OCI-LY7 (cell line): ENCODE data around the gene ABHD15. TPM values are rescaled to one million over a fixed set of nuclear protein-coding genes. Genes with fewer than 3 reads are reported as not detected.

Source experiments
- BruUV-seq: library from RNA; stranded (reverse); fragments of 400-500 nt; replicated peaks from 2 replicates; lab custom pipeline; 2021; lab: Mats Ljungman, UMichigan
- CTCF ChIA-PET: fragments of 300-600 bp; sonication (Branson Sonifier 250); formaldehyde crosslinking; loops from one replicate; lab custom pipeline; 2022; ENCODE audit warnings: antibody characterized with exemption; ENCODE audit not compliant: unreplicated experiment; lab: Charles Lee
- POLR2A ChIA-PET: fragments of 300-600 bp; sonication (Branson Sonifier 250); formaldehyde crosslinking; loops from one replicate; lab custom pipeline; 2022; ENCODE audit warnings: antibody characterized with exemption; lab: Charles Lee
- DNase-seq: peaks from one replicate; pipeline ENCODE4 v3.0.0-alpha.2; 2015; ENCODE audit warnings: low spot score
- H2AFZ ChIP-seq: fragments of 200-600 bp; sonication (generic), shearing (Covaris generic); 2 replicates; pipeline ENCODE4 v1.6.1; 2014; ENCODE audit warnings: mild to moderate bottlenecking, antibody characterized with exemption, low read length, moderate library complexity
- H3K27ac ChIP-seq: fragments of 200-600 bp; sonication (generic); 2 replicates; pipeline ENCODE4 v1.5.1; 2014; ENCODE audit warnings: mixed run types, low read depth, mild to moderate bottlenecking, moderate library complexity, low read length, inconsistent platforms; ENCODE audit not compliant: poor library complexity, severe bottlenecking
- H3K36me3 ChIP-seq: fragments of 200-600 bp; sonication (generic); 2 replicates; pipeline ENCODE4 v1.6.1; 2014; ENCODE audit warnings: mild to moderate bottlenecking, antibody characterized with exemption, low read length, moderate library complexity, mixed read lengths; ENCODE audit not compliant: insufficient read depth
- H3K4me1 ChIP-seq: fragments of 200-600 bp; sonication (generic); 2 replicates; pipeline ENCODE4 v1.5.1; 2014; ENCODE audit warnings: mild to moderate bottlenecking, low read length; ENCODE audit not compliant: insufficient read depth, poor library complexity, severe bottlenecking
- H3K4me2 ChIP-seq: fragments of 200-600 bp; sonication (generic); 2 replicates; pipeline ENCODE4 v1.6.1; 2014; ENCODE audit warnings: mild to moderate bottlenecking, low read length
- H3K4me3 ChIP-seq: fragments of 200-600 bp; sonication (generic); 2 replicates; pipeline ENCODE4 v1.5.1; 2014; ENCODE audit warnings: mild to moderate bottlenecking, low read depth, low read length; ENCODE audit not compliant: poor library complexity, severe bottlenecking
- H3K79me2 ChIP-seq: fragments of 200-600 bp; sonication (generic); 2 replicates; pipeline ENCODE4 v1.6.1; 2016; ENCODE audit warnings: low read depth, mild to moderate bottlenecking, low read length, moderate library complexity, mixed read lengths; ENCODE audit not compliant: insufficient read depth
- H3K9me2 ChIP-seq: fragments of 200-600 bp; sonication (generic); 2 replicates; pipeline ENCODE4 v1.6.1; 2016; ENCODE audit warnings: mild to moderate bottlenecking, low read length, mixed read lengths; ENCODE audit not compliant: insufficient read depth
- H3K9me3 ChIP-seq: fragments of 200-600 bp; sonication (generic); 2 replicates; pipeline ENCODE4 v1.6.1; 2014; ENCODE audit warnings: mild to moderate bottlenecking, mixed run types, low read length, mixed read lengths
- H4K20me1 ChIP-seq: fragments of 200-600 bp; sonication (generic); 2 replicates; pipeline ENCODE4 v1.6.1; 2014; ENCODE audit warnings: mild to moderate bottlenecking, antibody characterized with exemption, low read length, moderate library complexity, mixed read lengths; ENCODE audit not compliant: insufficient read depth
- CTCF ChIP-seq: fragments of 200-600 bp; sonication (generic); conservative IDR thresholded peaks from 2 replicates; pipeline ENCODE4 v1.5.1; 2014; ENCODE audit warnings: mild to moderate bottlenecking, antibody characterized with exemption, low read length, moderate library complexity, mixed read lengths
- EZH2phosphoT487 ChIP-seq: fragments of 200-600 bp; sonication (generic); IDR thresholded peaks from 2 replicates; pipeline ENCODE4 v1.6.1; 2018; ENCODE audit warnings: low read depth, borderline replicate concordance, mild to moderate bottlenecking, mixed run types, antibody characterized with exemption, low read length, moderate library complexity, mixed read lengths
- intact Hi-C: fragments of 100-400 bp; cut with micrococcal nuclease; formaldehyde crosslinking; loops from one replicate; pipeline ENCODE4 v1.10.0; 2022; ENCODE audit not compliant: unreplicated experiment
- total RNA-seq, 2 experiments: library from RNA; depleted of rRNA in 1 of 2; stranded (reverse); fragments of >200 nt in 1 of 2; shearing (Covaris generic) in 1 of 2; gene quantifications; 2 replicates each; pipeline ENCODE4 v1.2.3, GENCODE V29; 2014 to 2022

The ABHD15 gene
- total RNA-seq, 2 experiments from 2014 or later = 8.5 to 15.3 TPM

- ChIA-PET CTCF (interaction anchor here (0.5 kb wide), 1 partner anchor 12 kb away, joined by 3 read pairs; no protein-coding TSS in a partner anchor), POLR2A (interaction anchor here (0.6 to 1.1 kb wide), 2 partner anchors 19 to 89 kb away, joined by 3 to 5 read pairs; no protein-coding TSS in a partner anchor)
- Histone ChIP-seq H3K4me1 (peaks cover 13% of the 10 kb centered on the region), H3K36me3 (peaks cover 41% of the 10 kb centered on the region), H3K79me2 (no peaks in the 10 kb centered on the region), H2AFZ (no peak overlapping the region), H3K9me3 (no peaks in the 10 kb centered on the region), H3K27ac (no peak overlapping the region), H3K4me2 (peak overlapping the region; percentile 41; the same call in 1 of the 2 replicates), H3K4me3 (no peak overlapping the region), H4K20me1 (no peaks in the 10 kb centered on the region), H3K9me2 (no peaks in the 10 kb centered on the region)
- no peak for DNase-seq
- no peak for TF ChIP-seq EZH2phosphoT487
- TF ChIP-seq CTCF = no peak
- BruUV-seq = no TSS peak
- intact Hi-C loops = no loop called here
Measured at GRCh38 chr17:29571883-29572681, 5.2 kb upstream of the ABHD15 start.

GRCh38 chr17:29571486-29571882 is 4.6 kb upstream of the ABHD15 start:
- H3K4me2 ChIP-seq = no peak overlapping the region
- no TSS peak for BruUV-seq
- no peak for DNase-seq
- CTCF ChIA-PET = interaction anchor here (0.5 kb wide), 1 partner anchor 12 kb away, joined by 3 read pairs; no protein-coding TSS in a partner anchor
- H3K9me3 ChIP-seq = no peaks in the 10 kb centered on the region
- H3K4me1 ChIP-seq = peaks cover 16% of the 10 kb centered on the region
- no peak overlapping the region for H2AFZ ChIP-seq
- POLR2A ChIA-PET = interaction anchor here (1.1 kb wide), 1 partner anchor 19 kb away, joined by 3 read pairs; no protein-coding TSS in a partner anchor
- H3K79me2 ChIP-seq = no peaks in the 10 kb centered on the region
- intact Hi-C loops = no loop called here
- H3K9me2 ChIP-seq = no peaks in the 10 kb centered on the region
- no peaks in the 10 kb centered on the region for H4K20me1 ChIP-seq
- no peak overlapping the region for H3K4me3 ChIP-seq
- H3K36me3 ChIP-seq = peaks cover 36% of the 10 kb centered on the region
- TF ChIP-seq CTCF (no peak), EZH2phosphoT487 (no peak)
- H3K27ac ChIP-seq = no peak overlapping the region

- Histone ChIP-seq H3K9me3 (no peaks in the 10 kb centered on the region), H3K9me2 (no peaks in the 10 kb centered on the region), H3K4me1 (peaks cover 25% of the 10 kb centered on the region), H2AFZ (no peak overlapping the region), H3K4me2 (no peak overlapping the region), H3K79me2 (no peaks in the 10 kb centered on the region), H3K36me3 (peaks cover 26% of the 10 kb centered on the region), H3K27ac (no peak overlapping the region), H4K20me1 (no peaks in the 10 kb centered on the region), H3K4me3 (no peak overlapping the region)
- DNase-seq = no peak
- BruUV-seq = no TSS peak
- intact Hi-C loops = no loop called here
- ChIA-PET POLR2A (no interaction called here), CTCF (interaction anchor here (0.6 kb wide), 1 partner anchor 14 kb away, joined by 3 read pairs; no protein-coding TSS in a partner anchor)
- TF ChIP-seq CTCF (no peak), EZH2phosphoT487 (no peak)
Measured at GRCh38 chr17:29570521-29570920, 3.7 kb upstream of the ABHD15 start.
